Tibial nerve (tissue), 4 donors: ENCODE measurements around the gene KCNMA1.

ENCODE experiments used
- EP300 ChIP-seq, 2 donors: sonication (generic); formaldehyde crosslinking; IDR thresholded peaks; one replicate each; pipeline ENCODE4 v1.6.1; 2017; ENCODE audit warnings: antibody characterized with exemption in 2 of 2, mild to moderate bottlenecking in 1 of 2
- POLR2A ChIP-seq, 2 donors: fragments of 450-650 bp; IDR thresholded peaks; one replicate each; pipeline ENCODE4 v1.6.1; 2017; ENCODE audit warnings: antibody characterized with exemption in 2 of 2, mild to moderate bottlenecking in 2 of 2, moderate library complexity in 2 of 2
- TF ChIP-seq, protein P1 (sequence below), 5 experiments: fragments of 200-600 bp in 3 of 5; fragments of 450-650 bp in 2 of 5; sonication (generic) in 3 of 5; IDR thresholded peaks; one replicate each; pipeline ENCODE4 v1.5.1; 2016 to 2019; ENCODE audit warnings: antibody characterized with exemption in 5 of 5, mild to moderate bottlenecking in 3 of 5, moderate library complexity in 2 of 5

DNA sequence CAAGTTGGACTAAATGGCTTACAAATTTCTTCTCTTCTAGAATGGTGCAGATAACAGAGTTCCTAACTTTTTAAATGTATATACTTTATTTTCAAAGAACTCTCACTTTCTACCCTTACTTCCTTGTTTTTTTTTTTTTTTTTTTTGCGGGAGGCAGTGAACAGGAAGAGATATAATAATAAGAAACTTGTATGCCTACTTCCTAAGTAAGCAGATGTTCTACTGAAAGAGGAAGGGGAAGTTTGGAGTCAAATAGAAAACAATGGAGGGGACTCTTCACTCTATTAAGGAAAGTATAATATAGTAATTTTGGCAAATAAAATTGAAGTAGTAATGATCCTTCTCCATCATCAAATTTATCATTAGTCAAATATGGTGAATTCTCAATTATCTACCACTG lies 754.0 kb downstream of the KCNMA1 start:
- TF ChIP-seq, protein P1, sequence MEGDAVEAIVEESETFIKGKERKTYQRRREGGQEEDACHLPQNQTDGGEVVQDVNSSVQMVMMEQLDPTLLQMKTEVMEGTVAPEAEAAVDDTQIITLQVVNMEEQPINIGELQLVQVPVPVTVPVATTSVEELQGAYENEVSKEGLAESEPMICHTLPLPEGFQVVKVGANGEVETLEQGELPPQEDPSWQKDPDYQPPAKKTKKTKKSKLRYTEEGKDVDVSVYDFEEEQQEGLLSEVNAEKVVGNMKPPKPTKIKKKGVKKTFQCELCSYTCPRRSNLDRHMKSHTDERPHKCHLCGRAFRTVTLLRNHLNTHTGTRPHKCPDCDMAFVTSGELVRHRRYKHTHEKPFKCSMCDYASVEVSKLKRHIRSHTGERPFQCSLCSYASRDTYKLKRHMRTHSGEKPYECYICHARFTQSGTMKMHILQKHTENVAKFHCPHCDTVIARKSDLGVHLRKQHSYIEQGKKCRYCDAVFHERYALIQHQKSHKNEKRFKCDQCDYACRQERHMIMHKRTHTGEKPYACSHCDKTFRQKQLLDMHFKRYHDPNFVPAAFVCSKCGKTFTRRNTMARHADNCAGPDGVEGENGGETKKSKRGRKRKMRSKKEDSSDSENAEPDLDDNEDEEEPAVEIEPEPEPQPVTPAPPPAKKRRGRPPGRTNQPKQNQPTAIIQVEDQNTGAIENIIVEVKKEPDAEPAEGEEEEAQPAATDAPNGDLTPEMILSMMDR (IDR thresholded peaks at IDR 0.05) = no peak
- TF ChIP-seq POLR2A (IDR thresholded peaks at IDR 0.05) (no peak), EP300 (IDR thresholded peaks at IDR 0.05) (no peak)
